HepG2 (cell line): ENCODE measurements around the gene SLC9C2. TPM values are rescaled to one million over a fixed set of nuclear protein-coding genes. Genes with fewer than 3 reads are reported as not detected.

Experiments used
- HOXA3 ChIP-seq: sonication (generic); formaldehyde crosslinking; IDR thresholded peaks from 2 replicates; pipeline ENCODE4 v1.5.0; 2020; ENCODE audit warnings: missing genetic modification reagents
- MAFK ChIP-seq, 2 experiments: IDR thresholded peaks in 1 of 2; conservative IDR thresholded peaks in 1 of 2; 2 replicates each; pipeline ENCODE4 v1.6.1; 2011; ENCODE audit warnings: improper control_type of control experiment in 2 of 2, low read length in 2 of 2
- MTF1 ChIP-seq: sonication (generic); formaldehyde crosslinking; IDR thresholded peaks from 2 replicates; pipeline ENCODE4 v1.5.0; 2020; ENCODE audit warnings: missing genetic modification reagents
- MYC ChIP-seq: sonication (generic); formaldehyde crosslinking; IDR thresholded peaks from 2 replicates; pipeline ENCODE4 v1.9.0; 2021; ENCODE audit warnings: missing genetic modification reagents, borderline replicate concordance
- MYNN ChIP-seq: sonication (generic); formaldehyde crosslinking; IDR thresholded peaks from 2 replicates; pipeline ENCODE4 v1.4.0; 2020; ENCODE audit warnings: mild to moderate bottlenecking, low read depth, missing genetic modification reagents
- NFIB ChIP-seq: sonication (generic); formaldehyde crosslinking; IDR thresholded peaks from 2 replicates; pipeline ENCODE4 v1.9.0; 2021; ENCODE audit warnings: missing genetic modification reagents, mild to moderate bottlenecking, borderline replicate concordance
- REPIN1 ChIP-seq: sonication (generic); formaldehyde crosslinking; IDR thresholded peaks from 2 replicates; pipeline ENCODE4 v1.8.0; 2022; ENCODE audit warnings: missing genetic modification reagents, low read depth, mild to moderate bottlenecking, borderline replicate concordance
- SAP130 ChIP-seq: IDR thresholded peaks from 2 replicates; pipeline ENCODE4 v1.6.1; 2016; ENCODE audit warnings: low read depth
- SOX13 ChIP-seq, 3 experiments: fragments of 450-650 bp in 1 of 3; sonication (generic) in 1 of 3; formaldehyde crosslinking in 1 of 3; IDR thresholded peaks in 2 of 3; conservative IDR thresholded peaks in 1 of 3; 2 replicates each; pipeline versions ENCODE4 v1.5.0 to v1.6.1; 2016 to 2020; ENCODE audit warnings: antibody characterized with exemption in 1 of 3, mild to moderate bottlenecking in 1 of 3, missing compliant biosample characterization in 1 of 3, missing genetic modification reagents in 1 of 3, moderate library complexity in 1 of 3
- ZBTB1 ChIP-seq: sonication (generic); formaldehyde crosslinking; IDR thresholded peaks from 2 replicates; pipeline ENCODE4 v1.4.0; 2020; ENCODE audit warnings: missing genetic modification reagents, borderline replicate concordance
- ZIK1 ChIP-seq: sonication (generic); formaldehyde crosslinking; IDR thresholded peaks from 2 replicates; pipeline ENCODE4 v1.5.0; 2020; ENCODE audit warnings: mild to moderate bottlenecking, low read depth, missing genetic modification reagents, borderline replicate concordance
- ZNF30 ChIP-seq: sonication (generic); formaldehyde crosslinking; IDR thresholded peaks from 2 replicates; pipeline ENCODE4 v1.5.0; 2020; ENCODE audit warnings: mild to moderate bottlenecking, missing genetic modification reagents
- ZNF768 ChIP-seq: sonication (generic); formaldehyde crosslinking; IDR thresholded peaks from 2 replicates; pipeline ENCODE4 v1.4.0; 2020; ENCODE audit warnings: missing genetic modification reagents
- polyA plus RNA-seq, 8 experiments: library from polyadenylated mRNA; depleted of rRNA in 3 of 8; stranded (reverse) in 7 of 8; unstranded in 1 of 8; fragments of >200 nt; fragmentation: Illumina TruSeq in 4 of 8; extraction: Trizol in 4 of 8; gene quantifications; 2 replicates each; pipeline versions ENCODE4 v1.2.1 to v1.2.3, GENCODE V29; 2011 to 2016; ENCODE audit warnings: low read depth in 4 of 8, missing spikeins in 1 of 8, mixed read lengths in 1 of 8; ENCODE audit not compliant: insufficient read depth in 1 of 8
- total RNA-seq, 5 experiments: library from RNA; depleted of rRNA; stranded (reverse); fragments of >200 nt; fragmentation: Illumina TruSeq; extraction: Trizol; gene quantifications; 2 replicates each; pipeline ENCODE4 v1.2.3, GENCODE V29; 2016; ENCODE audit warnings: low read depth in 1 of 5
- TF ChIP-seq, protein P1 (sequence below): sonication (generic); formaldehyde crosslinking; IDR thresholded peaks from 2 replicates; pipeline ENCODE4 v1.4.0; 2020; ENCODE audit warnings: missing genetic modification reagents
- TF ChIP-seq, protein P2 (sequence below): sonication (generic); formaldehyde crosslinking; IDR thresholded peaks from 2 replicates; pipeline ENCODE4 v1.8.0; 2022; ENCODE audit warnings: mild to moderate bottlenecking, missing genetic modification reagents; ENCODE audit not compliant: insufficient replicate concordance
- TF ChIP-seq, protein P3 (sequence below): sonication (generic); formaldehyde crosslinking; IDR thresholded peaks from 2 replicates; pipeline ENCODE4 v1.5.1; 2020; ENCODE audit warnings: mild to moderate bottlenecking, moderate library complexity, missing genetic modification reagents

SLC9C2 gene
- total and polyA plus RNA-seq, 2 of the 13 experiments (the other 11 are each of a cell fraction or from before 2014, with no cell fraction given), result 0.03 TPM; not detected in 1

DNA sequence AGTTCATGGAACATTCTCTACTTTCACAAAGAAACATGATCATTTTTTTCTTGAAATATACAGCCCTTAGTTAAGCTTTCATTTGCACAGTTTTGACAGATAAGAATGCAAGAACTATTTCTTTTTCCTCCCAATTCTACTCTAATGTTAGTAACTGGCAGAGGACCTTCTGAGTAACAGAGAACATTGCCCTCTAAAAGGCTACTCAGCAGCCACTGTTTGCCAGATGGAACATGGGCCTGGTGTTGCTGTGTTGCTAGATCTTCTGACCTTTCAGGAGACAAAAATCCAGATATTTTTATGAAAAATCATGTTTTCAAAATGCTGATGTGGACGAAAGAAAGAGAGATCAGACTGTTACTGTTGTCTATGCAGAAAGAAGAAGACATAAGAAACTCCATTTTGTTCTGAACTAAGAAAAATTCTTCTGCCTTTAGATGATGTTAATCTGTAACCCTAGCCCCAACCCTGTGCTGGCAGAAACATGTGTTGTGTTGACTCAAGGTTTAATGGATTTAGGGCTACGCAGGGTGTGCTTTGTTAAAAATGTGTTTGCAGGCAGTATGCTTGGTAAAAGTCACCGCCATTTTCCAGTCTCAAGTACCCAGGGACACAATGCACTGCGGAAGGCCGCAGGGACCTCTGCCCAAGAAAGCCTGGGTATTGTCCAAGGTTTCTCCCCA lies 128.6 kb downstream of the SLC9C2 start (continued):
- TF ChIP-seq SOX13 (IDR thresholded peaks at IDR 0.05) (no peak), SOX13 (CRISPR knock-in tag; conservative IDR thresholded peaks at IDR 0.05 in 1 of 2, IDR thresholded peaks at IDR 0.05 in 1 of 2) (peak in 1 of 2 experiments; percentile 65; a peak in 2 of 4 replicates), ZNF30 (no peak), NFIB (CRISPR knock-in tag) (no peak), MYC (no peak), ZBTB1 (CRISPR knock-in tag) (no peak), ZIK1 (CRISPR knock-in tag) (no peak), SAP130 (CRISPR knock-in tag) (peak; percentile 67), REPIN1 (CRISPR knock-in tag) (peak; percentile 65; the same call in 1 of the 2 replicates), ZNF768 (no peak), MYNN (no peak), HOXA3 (CRISPR knock-in tag) (peak; percentile 59), MAFK (conservative IDR thresholded peaks at IDR 0.05 in 1 of 2, IDR thresholded peaks at IDR 0.05 in 1 of 2; ENCODE audit: low read length in 2 of 2) (peak in 1 of 2 experiments; percentile 27; a peak in 1 of 4 replicates), MTF1 (no peak)
- TF ChIP-seq, protein P1, sequence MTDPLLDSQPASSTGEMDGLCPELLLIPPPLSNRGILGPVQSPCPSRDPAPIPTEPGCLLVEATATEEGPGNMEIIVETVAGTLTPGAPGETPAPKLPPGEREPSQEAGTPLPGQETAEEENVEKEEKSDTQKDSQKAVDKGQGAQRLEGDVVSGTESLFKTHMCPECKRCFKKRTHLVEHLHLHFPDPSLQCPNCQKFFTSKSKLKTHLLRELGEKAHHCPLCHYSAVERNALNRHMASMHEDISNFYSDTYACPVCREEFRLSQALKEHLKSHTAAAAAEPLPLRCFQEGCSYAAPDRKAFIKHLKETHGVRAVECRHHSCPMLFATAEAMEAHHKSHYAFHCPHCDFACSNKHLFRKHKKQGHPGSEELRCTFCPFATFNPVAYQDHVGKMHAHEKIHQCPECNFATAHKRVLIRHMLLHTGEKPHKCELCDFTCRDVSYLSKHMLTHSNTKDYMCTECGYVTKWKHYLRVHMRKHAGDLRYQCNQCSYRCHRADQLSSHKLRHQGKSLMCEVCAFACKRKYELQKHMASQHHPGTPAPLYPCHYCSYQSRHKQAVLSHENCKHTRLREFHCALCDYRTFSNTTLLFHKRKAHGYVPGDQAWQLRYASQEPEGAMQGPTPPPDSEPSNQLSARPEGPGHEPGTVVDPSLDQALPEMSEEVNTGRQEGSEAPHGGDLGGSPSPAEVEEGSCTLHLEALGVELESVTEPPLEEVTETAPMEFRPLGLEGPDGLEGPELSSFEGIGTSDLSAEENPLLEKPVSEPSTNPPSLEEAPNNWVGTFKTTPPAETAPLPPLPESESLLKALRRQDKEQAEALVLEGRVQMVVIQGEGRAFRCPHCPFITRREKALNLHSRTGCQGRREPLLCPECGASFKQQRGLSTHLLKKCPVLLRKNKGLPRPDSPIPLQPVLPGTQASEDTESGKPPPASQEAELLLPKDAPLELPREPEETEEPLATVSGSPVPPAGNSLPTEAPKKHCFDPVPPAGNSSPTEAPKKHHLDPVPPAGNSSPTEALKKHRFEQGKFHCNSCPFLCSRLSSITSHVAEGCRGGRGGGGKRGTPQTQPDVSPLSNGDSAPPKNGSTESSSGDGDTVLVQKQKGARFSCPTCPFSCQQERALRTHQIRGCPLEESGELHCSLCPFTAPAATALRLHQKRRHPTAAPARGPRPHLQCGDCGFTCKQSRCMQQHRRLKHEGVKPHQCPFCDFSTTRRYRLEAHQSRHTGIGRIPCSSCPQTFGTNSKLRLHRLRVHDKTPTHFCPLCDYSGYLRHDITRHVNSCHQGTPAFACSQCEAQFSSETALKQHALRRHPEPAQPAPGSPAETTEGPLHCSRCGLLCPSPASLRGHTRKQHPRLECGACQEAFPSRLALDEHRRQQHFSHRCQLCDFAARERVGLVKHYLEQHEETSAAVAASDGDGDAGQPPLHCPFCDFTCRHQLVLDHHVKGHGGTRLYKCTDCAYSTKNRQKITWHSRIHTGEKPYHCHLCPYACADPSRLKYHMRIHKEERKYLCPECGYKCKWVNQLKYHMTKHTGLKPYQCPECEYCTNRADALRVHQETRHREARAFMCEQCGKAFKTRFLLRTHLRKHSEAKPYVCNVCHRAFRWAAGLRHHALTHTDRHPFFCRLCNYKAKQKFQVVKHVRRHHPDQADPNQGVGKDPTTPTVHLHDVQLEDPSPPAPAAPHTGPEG (CRISPR knock-in tag), result peak; percentile 56; the same call in 1 of the 2 replicates
- TF ChIP-seq, protein P2, sequence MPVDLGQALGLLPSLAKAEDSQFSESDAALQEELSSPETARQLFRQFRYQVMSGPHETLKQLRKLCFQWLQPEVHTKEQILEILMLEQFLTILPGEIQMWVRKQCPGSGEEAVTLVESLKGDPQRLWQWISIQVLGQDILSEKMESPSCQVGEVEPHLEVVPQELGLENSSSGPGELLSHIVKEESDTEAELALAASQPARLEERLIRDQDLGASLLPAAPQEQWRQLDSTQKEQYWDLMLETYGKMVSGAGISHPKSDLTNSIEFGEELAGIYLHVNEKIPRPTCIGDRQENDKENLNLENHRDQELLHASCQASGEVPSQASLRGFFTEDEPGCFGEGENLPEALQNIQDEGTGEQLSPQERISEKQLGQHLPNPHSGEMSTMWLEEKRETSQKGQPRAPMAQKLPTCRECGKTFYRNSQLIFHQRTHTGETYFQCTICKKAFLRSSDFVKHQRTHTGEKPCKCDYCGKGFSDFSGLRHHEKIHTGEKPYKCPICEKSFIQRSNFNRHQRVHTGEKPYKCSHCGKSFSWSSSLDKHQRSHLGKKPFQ (CRISPR knock-in tag), result peak; percentile 12
- TF ChIP-seq, protein P3, sequence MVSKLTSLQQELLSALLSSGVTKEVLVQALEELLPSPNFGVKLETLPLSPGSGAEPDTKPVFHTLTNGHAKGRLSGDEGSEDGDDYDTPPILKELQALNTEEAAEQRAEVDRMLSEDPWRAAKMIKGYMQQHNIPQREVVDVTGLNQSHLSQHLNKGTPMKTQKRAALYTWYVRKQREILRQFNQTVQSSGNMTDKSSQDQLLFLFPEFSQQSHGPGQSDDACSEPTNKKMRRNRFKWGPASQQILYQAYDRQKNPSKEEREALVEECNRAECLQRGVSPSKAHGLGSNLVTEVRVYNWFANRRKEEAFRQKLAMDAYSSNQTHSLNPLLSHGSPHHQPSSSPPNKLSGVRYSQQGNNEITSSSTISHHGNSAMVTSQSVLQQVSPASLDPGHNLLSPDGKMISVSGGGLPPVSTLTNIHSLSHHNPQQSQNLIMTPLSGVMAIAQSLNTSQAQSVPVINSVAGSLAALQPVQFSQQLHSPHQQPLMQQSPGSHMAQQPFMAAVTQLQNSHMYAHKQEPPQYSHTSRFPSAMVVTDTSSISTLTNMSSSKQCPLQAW, result peak; percentile 16; the same call in 1 of the 2 replicates
